C4-2B (cell line): ENCODE measurements around the gene GPX4.

ENCODE experiments used
- ZFX ChIP-seq: fragments of 450-650 bp; IDR thresholded peaks from 2 replicates; pipeline ENCODE4 v1.6.1; 2017
- TF ChIP-seq, protein P1 (sequence below): fragments of 450-650 bp; conservative IDR thresholded peaks from 2 replicates; pipeline ENCODE4 v1.5.1; 2017; ENCODE audit warnings: mild to moderate bottlenecking

DNA sequence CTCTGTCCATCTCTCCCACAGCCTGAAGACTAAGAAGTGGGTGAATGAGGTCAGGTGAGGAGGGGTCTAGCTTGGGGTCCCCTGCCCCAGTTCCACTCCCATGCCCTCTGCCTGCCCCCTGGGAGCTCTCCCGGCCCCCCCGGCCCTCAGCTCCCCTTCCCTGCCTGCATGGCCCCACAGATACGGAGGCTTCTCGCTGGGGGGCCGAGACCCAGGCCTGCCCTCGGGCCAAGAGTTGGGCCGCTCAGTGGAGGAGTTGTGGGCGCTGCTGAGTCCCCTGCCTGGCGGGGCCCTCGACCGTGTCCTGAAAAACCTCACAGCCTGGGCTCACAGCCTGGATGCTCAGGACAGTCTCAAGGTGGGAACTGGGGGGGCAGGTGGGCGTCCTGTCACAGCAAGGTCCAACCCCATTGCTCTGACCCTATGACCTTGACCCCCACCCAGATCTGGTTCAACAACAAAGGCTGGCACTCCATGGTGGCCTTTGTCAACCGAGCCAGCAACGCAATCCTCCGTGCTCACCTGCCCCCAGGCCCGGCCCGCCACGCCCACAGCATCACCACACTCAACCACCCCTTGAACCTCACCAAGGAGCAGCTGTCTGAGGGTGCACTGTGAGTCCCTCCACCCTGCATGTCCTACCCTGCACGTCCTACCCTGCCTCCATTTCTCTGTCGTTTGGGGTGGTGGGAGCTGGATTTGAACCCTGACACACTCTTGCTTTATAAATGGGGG lies 47.7 kb upstream of the GPX4 start:
- TF ChIP-seq ZFX = no peak
- TF ChIP-seq, protein P1, sequence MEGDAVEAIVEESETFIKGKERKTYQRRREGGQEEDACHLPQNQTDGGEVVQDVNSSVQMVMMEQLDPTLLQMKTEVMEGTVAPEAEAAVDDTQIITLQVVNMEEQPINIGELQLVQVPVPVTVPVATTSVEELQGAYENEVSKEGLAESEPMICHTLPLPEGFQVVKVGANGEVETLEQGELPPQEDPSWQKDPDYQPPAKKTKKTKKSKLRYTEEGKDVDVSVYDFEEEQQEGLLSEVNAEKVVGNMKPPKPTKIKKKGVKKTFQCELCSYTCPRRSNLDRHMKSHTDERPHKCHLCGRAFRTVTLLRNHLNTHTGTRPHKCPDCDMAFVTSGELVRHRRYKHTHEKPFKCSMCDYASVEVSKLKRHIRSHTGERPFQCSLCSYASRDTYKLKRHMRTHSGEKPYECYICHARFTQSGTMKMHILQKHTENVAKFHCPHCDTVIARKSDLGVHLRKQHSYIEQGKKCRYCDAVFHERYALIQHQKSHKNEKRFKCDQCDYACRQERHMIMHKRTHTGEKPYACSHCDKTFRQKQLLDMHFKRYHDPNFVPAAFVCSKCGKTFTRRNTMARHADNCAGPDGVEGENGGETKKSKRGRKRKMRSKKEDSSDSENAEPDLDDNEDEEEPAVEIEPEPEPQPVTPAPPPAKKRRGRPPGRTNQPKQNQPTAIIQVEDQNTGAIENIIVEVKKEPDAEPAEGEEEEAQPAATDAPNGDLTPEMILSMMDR = no peak
